Nucleus accumbens (tissue), 56 donors: ENCODE measurements around the gene RASGEF1C.

ENCODE experiments used
- DNase-seq, 56 donors: peaks; one replicate each; lab custom pipeline; 2025; lab: John Stamatoyannopoulos, UW

Gene RASGEF1C

DNA sequence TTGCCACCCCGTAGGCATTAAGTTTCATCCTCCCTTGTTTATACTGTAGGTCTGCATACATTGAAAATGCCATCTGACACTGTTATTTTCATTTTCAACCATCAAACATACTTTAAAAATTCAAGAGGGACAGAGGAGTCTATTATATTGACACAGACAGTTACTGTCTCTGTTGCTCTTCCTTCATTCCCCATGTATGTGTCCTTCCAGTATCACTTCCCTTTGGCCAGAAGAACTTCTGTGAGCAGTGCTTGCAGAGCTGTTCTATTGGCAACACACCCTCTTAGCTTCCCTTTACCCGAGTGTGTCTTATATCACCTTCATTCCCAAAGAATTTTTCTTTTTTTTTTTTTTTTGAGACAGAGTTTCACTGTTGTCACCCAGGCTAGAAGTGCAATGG lies 42.8 kb downstream of the RASGEF1C start:
- no peak for DNase-seq

DNA sequence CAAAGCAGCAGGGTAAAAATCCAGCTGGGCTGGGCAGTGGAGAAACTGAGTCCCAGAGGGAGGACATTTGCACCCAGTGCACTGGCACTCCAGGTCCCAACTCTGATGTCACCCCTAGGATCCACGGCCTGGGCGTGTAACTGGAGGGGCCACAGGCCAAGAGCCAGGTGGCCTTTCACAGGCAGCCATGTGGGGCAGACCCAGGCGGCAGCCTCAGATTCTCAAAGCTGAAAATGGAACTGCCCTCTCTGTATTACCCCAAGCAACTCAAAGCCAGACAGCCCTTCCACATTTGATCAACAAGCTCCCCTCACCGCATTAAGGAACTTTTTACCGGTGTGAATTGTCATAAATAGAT lies 46.7 kb downstream of the RASGEF1C start:
- DNase-seq: no peak

DNA sequence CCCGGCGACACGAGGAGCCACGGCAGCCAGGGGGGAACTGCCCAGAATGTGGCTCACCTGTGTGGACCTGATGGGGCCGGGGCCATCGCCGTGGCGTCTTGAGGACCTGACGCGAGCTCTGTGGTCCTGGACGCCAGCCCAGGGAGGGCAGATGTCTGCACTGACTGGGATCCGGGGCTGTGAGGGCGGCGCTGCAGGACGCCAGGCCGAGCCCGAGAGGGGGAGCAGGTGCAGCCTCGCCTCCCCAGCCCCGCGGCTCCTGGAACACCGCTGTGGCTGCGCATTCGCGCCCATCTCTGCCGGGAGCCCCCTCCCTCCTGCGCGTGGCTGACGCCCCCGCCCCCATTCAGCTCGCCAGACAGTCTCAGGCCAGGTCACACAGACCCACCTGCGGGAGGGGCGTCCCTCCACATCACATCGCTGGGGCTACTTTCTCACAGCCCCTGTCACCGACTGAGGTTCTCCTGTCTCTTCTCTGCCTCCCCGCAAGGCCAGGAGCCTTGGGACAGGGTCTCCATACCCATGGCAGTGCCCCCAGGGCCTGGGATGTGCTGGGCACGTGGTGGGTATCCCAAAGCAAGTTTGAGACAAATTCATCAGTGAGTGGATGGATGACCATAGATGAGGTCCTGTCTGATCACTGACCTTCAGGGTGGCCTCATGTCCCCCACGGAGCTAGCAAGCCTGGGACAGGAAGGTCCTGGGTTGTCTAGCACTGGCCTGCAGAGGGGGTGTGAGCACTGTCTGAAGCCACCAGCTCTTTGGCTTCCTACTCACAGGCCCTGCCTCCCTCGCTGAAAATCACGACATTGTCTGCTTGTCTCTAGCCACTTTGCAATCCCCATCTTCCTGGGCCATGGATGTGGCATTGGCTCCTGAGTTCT lies 47.3 kb downstream of the RASGEF1C start:
- DNase-seq: peak in 27 of 56 donors; percentile 23 to 67 (median 51)

DNA sequence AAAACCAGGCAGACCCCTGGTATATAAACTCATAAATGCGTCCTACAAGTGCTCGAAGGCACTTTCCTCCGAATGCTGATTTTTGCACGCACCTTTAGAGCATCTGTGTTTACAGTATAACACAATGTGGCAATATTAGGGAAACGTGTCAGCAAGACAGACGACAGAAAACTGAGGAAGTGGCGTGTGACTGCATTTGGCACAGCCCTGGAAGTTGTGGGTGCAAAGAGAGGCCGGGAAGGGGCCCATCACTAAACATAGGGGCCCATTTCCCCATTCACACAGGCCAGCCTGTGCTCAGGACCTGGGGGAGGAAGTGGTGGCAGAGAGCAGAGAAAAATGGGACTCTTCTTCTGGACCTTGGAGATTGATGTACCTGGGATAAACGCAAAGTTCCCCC lies 48.2 kb downstream of the RASGEF1C start:
- DNase-seq: peak in 2 of 56 donors; percentile 29 to 44

DNA sequence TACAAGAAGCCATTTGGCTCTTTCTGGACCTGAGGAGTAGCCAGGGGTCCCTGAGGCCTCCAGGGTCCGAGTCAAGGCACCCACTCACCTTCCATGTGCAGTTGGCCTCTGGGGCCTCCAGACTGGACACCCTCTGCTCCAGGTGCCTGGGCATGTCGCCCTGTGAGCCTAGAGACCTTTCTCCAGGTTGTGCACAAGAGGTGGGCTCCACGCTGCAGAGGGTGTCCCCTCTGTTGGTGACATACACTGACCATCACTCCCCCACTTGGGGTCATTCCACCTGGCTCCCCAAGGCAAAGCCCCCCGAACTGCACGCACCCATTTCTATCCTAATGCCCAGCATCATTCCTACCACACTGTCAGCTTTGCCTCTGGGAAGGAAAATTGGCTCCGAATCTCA lies 48.8 kb downstream of the RASGEF1C start:
- no peak for DNase-seq

DNA sequence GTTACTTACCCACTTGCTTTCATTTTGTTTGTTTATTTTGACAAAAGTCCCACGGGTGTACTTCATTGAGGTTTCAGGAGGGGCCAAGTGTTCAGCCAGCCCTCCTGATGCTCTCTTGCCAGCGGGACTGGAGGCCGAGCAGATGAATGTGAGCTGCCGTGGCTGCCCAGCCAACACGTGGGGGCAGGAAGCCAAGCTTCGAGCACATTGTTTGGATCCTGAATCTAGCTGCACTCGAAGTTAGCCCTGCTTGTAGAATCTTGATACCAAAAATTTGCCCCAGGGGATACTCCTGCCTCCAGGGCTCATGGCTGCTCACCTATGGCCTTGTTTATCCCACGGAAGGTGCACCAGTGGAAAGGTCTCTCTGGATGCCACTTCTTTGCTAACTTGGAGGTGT lies 49.3 kb downstream of the RASGEF1C start:
- DNase-seq: no peak

DNA sequence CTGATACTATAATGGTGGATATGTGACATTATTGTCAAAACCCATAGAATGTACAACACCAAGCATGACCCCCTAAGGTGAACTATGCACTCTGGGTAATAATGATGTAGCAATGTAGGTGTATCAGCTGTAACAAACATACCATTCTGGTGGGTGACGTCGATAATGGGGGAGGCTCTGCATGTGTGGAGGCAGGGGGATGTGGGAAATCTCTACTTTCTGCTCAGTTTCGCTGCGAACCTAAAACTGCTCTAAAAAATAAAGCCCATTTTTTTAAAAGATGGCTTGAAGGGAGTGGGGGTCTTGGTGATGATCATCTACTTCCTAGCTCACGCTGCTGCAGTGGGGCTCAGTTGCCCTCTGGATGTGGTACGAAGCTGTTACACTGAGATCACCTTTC lies 51.1 kb downstream of the RASGEF1C start:
- no peak for DNase-seq

DNA sequence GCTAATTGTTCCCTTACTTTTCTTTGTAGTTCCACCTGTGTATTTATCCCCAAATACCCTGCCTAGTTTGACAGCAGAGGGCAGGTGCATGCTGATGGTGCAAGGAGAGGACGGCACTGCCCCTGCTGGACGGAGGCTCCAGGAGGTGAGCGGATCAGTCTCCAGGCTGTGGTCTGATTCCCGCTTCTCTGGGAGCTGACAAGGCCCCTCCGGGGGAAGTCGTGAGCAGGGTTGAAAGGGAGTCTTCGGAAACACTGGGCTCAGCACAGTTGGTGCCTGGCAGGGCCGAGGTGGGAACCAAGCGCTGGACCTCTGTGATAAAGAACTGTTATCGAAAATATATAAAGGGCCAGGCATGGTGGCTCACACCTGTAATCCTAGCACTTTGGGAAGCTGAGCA lies 52.9 kb downstream of the RASGEF1C start:
- DNase-seq: no peak

DNA sequence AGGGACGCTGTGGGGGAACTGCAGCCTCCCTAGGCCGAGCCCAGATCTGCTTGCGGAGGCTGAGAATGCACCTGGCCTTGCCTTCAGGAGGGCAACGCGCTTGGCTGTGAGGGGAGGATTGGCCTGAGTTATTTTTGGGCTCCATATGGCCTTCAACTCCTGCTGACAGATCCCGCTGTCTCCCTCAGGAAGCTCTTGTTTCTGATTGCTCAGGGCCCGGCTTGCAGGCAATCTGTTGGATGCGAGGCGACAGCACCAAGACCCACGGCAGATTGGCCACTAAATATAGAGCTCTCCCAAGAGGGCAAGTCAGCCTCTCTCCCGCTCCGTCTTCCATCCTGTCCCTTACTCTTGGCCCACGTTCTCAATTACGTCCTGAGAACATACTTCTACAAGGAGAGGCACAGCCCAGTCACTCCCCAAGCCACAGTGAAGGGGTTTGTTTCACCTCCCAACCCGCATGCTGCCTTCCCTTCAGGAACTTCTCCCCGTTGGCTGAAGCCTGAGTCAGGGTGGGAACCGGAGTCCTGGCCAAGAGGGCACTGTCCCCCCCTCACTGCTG lies 53.6 kb downstream of the RASGEF1C start:
- no peak for DNase-seq

DNA sequence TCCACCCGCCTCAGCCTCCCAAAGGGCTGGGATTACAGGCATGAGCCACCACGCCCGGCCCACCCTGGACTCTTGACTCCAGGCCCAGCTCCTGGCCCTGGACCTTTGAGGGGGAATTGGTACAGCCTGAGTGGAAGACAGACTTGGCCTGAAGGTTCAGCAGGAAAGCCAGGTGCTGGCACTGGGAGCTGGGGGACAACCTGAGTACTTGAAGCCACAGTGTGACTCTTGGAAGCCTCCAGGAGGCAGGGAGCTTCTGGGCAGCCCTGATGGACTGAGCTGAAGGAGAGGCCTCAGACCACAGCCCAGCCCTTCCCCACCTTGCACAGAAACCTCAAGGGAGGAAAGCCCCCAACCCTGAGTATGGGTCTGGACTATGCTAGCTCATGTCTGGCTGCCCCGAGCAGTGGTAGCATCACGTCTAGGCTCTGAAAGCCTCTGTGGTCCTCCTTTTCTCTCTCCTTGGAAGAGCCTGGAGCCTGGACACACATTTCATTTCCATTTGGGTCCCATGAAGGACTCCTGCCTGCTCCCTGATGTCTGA lies 54.1 kb downstream of the RASGEF1C start:
- DNase-seq: no peak

DNA sequence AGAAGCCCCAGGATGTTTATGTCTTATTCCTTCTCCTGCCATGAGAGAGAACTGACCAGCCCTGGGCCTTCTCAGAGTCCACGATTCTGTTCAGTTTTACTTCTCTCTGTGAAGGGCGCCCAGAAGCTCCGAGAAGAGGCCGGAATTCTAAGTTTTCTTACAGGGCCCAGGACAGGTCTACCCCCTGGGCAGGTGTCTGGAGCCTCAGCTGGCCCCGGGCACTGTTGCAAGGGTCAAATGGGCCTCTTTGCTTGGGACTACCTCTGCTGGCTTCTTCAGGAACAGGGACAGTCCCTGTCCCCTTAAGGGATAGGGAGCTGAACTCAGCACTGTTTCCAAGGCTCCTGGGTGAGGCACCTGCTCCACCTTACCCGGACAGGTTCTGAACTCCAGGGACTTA lies 55.0 kb downstream of the RASGEF1C start:
- DNase-seq: no peak

DNA sequence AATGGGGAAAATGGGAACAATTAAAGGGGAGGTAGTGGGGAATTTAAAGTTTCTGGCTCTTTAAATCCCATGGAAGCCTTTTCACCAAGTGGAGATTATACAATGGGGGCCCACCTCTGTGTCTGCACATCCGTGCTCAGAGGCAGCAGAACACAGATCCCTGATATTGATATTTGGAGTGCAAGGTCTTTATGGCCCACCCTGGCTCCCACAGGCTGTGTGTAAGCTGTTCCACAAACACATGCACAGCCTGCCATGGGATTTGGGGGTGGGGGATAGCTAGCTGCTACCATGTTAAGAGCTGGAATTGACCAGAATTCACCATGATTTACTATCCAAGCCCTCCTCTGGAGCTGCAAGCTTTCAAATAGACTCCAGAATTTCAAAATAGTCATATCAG lies 55.9 kb downstream of the RASGEF1C start:
- DNase-seq: no peak

DNA sequence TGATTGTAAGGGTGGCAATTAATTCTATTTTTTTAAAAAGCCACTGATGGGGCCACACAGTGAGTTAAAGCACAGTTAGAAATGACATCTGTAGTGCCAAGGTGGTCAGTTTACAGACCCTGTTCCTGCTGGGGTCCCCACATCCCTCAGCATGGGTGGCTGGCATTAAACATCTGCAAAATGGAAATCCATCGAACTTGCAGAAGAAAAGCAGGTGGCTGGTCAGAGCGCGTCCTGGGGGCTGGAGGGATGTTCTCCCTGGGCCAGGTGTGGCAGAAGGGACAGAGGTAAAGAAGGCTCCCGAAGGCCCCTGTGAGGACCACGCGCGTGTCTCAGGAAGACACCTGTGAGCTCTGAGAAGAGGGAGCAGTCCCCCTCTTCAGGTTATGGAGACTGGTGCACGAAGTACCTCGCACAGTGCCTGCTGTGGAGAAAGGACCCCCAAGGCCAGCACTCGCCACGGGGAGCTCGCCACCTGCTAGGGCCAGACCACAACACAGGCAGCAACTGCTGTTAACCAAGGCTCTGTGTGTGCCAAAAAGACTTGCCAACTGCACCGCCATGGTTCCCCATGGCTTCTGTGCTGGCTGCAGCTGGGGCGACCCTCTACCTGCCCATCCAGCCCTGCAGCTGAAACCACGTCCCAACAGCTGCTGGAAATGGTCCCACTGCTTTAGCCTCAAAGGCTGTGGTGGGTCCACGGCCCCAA lies 65.2 kb downstream of the RASGEF1C start:
- no peak for DNase-seq

DNA sequence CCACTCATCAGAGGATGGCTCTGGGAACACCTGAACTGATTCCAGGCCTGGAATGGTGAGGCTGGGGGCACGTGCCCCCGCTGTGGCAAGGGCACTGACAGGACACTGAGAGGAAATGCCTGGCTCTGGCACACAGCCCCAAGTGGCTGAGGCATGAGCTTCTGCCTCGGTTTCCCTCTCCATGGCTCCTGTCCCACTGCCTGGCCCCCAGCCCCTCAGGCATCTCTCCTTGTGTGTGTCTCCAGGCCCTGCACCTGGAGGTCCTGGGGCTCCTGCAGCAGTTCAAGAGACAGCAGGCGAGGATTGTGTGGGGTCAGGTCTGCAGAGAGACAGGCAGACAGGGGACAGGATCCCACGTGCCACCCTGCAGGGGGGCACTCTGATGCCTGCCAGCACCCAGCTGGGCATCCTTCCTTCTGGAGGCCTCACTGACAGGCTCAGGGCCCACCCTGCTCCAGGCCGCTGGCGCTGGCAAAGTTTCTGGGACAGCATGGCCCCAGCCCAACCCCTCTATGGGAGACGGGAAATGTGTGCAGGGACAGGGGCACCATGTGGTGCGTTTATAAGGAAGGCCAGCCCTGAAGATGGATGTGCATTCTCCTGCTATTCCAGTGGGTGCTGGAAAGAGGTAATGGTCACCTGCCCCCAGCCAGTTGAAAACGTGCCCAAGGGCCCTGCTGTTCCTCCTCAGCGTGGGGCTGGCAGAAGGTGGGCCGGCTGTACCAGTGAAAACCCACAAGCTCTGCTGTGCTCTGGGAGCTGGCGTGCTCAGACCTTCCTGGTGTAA lies 66.0 kb downstream of the RASGEF1C start:
- no peak for DNase-seq

DNA sequence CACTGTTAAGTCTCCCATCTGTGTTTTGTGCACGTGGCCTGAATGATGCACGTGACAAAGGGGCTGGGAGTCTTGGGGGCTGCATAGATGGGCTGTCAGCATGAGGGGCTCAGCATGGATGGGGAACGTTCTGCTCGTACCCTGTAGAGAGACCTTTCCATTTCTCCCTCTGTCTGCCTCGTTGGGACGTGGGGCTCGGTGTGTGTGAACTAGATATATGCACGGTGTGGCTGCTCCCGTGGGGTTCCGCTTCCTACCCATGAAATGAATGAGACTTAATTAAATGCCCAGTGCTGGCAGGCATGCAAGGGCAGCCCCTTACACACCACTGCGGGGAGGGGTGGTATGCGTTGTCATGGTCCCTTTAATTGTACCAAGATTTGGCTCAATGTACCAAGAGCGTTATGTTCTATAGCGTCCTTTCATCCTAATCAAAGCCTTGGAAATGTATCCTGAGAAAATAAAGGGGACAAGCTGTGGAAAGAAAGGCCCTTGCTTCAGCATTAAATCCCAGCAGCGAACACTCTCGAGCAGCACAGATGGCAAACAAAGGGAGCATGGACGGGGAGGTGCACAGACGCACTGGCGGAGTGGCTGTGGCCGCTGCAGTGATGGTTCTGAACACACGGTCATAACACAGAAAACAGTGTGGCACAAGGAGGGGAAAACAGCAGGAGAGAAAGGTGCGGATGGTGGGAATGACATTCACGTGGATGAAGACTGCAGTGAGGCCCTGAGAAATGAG lies 66.8 kb downstream of the RASGEF1C start:
- DNase-seq: peak in 1 of 56 donors; percentile 22

DNA sequence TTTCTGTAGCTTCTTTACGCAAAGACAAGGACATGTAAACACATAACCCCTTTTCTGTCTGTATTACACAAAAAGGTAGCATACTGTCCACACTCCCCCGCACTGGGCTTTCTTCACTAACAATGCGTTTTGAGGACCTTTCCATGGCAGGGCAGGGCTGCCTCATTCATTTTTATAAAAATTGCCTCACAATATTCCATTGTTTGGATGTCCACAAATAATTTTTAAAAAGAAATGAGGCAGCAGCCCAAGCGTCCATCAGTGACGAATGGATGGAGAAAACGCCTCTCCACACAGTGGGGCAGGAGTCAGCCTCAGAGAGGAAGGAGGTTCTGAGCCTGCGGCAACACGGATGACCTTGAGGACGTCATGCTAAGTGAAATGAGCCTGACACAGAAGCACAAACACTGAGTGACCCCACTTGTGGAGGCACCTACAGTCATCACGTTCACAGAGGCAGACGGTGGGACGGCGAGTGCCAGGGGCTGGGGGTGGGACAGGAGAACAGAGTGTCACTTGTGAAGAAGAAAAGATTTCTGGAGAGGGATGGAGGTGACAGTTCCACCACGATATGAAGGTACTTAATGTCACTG lies 67.8 kb downstream of the RASGEF1C start:
- DNase-seq: no peak

DNA sequence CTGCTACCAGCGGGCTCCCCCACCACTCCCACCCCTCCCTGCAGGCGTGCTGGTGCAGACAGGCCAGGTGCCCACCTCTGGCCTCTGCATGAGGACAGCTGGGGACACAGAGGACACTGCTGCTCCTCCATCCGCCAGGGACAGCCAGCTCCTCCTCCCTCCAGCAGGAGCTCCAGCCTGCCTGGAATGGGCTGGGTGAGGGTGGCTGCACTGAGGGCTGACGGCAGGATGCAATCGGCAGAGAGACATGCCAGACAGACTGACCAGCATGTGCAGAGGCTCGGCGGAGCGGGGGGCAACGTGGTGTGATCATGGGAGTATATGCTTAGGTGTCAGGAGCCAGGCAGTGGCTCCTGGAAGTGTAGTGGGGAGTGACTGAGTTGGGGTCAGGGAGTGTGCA lies 68.4 kb downstream of the RASGEF1C start:
- no peak for DNase-seq

DNA sequence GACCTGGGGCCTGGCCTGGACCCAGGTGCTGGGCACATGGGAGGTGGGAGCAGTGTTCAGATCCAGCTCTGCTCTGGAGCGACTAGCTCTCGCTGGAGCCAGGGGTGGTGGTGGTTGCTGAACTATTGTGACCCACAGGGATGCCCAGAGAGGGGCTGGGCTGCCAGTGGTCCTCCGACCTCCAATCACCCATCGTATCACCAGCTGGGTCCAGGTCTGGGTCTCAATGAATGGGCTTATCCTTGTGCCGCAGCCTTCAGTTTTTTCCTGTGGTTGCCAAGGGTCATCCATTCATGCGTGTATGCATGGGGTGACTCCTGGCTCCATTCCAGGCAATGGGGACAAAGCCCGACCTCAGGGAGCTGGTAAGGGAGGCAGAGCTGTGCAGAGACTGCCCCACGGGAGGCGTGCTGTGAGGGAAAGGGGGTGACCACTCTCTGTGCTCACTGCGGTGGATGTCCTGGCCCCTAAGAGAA lies 68.9 kb downstream of the RASGEF1C start:
- peak in 1 of 56 donors; percentile 36 for DNase-seq

DNA sequence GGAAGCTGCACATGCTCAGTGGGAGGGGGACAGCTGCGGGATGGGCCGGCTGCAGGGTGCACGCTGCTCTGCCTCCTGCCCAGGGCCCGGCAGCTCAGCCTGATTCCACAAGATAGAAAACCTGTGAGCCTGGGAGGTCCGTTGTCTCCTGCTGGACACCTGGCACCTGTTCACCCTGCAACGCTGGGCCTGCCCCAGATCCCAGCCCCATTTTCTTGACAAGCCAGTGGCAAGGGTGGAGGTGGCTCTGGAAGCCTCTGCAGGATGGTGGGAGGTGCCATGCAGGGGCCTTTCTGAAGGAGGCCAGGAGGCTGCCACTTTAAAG lies 69.3 kb downstream of the RASGEF1C start:
- DNase-seq: no peak
